ENCODE data around the gene SREBF2. TPM values are rescaled to one million over a fixed set of nuclear protein-coding genes. Genes with fewer than 3 reads are reported as not detected.
A peak's percentile ranks its signal among the peaks of the same experiment; 100 is the strongest.

Gene SREBF2
- total and polyA plus RNA-seq, 9 of the 15 experiments (the other 6 are each of a cell fraction or from before 2014, with no cell fraction given) = 1.1 to 84.2 (median 26.9) TPM

GRCh38 chr22:41825376-41825775, 7.5 kb upstream of the SREBF2 start (continued):
- no peak for TF ChIP-seq MYC (IDR thresholded peaks at IDR 0.05; ENCODE audit: low read depth, low read length)
- TF ChIP-seq MYC (CRISPR knock-in tag; IDR thresholded peaks at IDR 0.05; ENCODE audit: borderline replicate concordance, low read depth) = no peak
- no peak for TF ChIP-seq ZNF24 (IDR thresholded peaks at IDR 0.05)
- TF ChIP-seq XRCC3 (IDR thresholded peaks at IDR 0.05) = no peak
- 0 out of 2 replicates have a peak, but pooled peaks have one; percentile 12 for TF ChIP-seq MAFG (tag; conservative IDR thresholded peaks at IDR 0.05)
- no peak for TF ChIP-seq FOXK2 (conservative IDR thresholded peaks at IDR 0.05 in 1 of 2, IDR thresholded peaks at IDR 0.05 in 1 of 2; ENCODE audit: low read depth in 2 of 2)
- TF ChIP-seq ZC3H11A (IDR thresholded peaks at IDR 0.05; ENCODE audit: low read depth, low read length) = no peak
- no peak for TF ChIP-seq DNMT1 (IDR thresholded peaks at IDR 0.05)
- no peak for TF ChIP-seq HIVEP1 (CRISPR knock-in tag; IDR thresholded peaks at IDR 0.05)
- no peak for TF ChIP-seq ZNF764 (CRISPR knock-in tag; IDR thresholded peaks at IDR 0.05; ENCODE audit: low read depth)
- TF ChIP-seq PPARD (CRISPR knock-in tag; IDR thresholded peaks at IDR 0.05) = no peak
- no peak for TF ChIP-seq NFIX (CRISPR knock-in tag; IDR thresholded peaks at IDR 0.05; ENCODE audit: low read depth)
- no peak for TF ChIP-seq JUND (IDR thresholded peaks at IDR 0.05; ENCODE audit: borderline replicate concordance, low read depth, low read length)
- no peak for TF ChIP-seq JUND (tag; IDR thresholded peaks at IDR 0.05; ENCODE audit: borderline replicate concordance, low read depth, low read length)
- TF ChIP-seq ZNF766 (CRISPR knock-in tag; conservative IDR thresholded peaks at IDR 0.05) = no peak
- TF ChIP-seq E2F3 (CRISPR knock-in tag; IDR thresholded peaks at IDR 0.05) = no peak
- TF ChIP-seq REST (IDR thresholded peaks at IDR 0.05; ENCODE audit: borderline replicate concordance) = no peak
- TF ChIP-seq REST (CRISPR knock-in tag; IDR thresholded peaks at IDR 0.05; ENCODE audit: low read depth) = no peak
- TF ChIP-seq ILF3 (IDR thresholded peaks at IDR 0.05; ENCODE audit: borderline replicate concordance) = no peak
- peak; percentile 15; the same call in 1 of the 2 replicates for TF ChIP-seq TCF3 (CRISPR knock-in tag; IDR thresholded peaks at IDR 0.05)
- TF ChIP-seq EGR1 (conservative IDR thresholded peaks at IDR 0.05) = peak; percentile 82
